Caki2 (cell line): ENCODE data around the gene CBFA2T3. TPM values are rescaled to one million over a fixed set of nuclear protein-coding genes. Genes with fewer than 3 reads are reported as not detected.
"Not testable (repeated sequence)": the region's sequence is repeated elsewhere in the genome, so short reads cannot be mapped to it uniquely, and the experiment has no call there.

Experiments
- DNase-seq: peaks from one replicate; pipeline ENCODE4 v3.0.0-alpha.2; 2015; ENCODE audit warnings: low read depth
- in situ Hi-C: cut with HindIII; loops from 2 replicates; pipeline ENCODE4 v1.10.0; 2016; ENCODE audit warnings: low sequenced_read_pairs, low pct_unique_long_range_greater_than_20kb, mixed read lengths
- total RNA-seq: library from RNA; depleted of rRNA; stranded (reverse); fragments of >200 nt; shearing (Covaris generic); gene quantifications from 2 replicates; pipeline ENCODE4 v1.2.3, GENCODE V29; 2014; ENCODE audit warnings: low replicate concordance

CBFA2T3 gene
- total RNA-seq, 1 experiment from 2014 or later, result 0.27 TPM

DNA sequence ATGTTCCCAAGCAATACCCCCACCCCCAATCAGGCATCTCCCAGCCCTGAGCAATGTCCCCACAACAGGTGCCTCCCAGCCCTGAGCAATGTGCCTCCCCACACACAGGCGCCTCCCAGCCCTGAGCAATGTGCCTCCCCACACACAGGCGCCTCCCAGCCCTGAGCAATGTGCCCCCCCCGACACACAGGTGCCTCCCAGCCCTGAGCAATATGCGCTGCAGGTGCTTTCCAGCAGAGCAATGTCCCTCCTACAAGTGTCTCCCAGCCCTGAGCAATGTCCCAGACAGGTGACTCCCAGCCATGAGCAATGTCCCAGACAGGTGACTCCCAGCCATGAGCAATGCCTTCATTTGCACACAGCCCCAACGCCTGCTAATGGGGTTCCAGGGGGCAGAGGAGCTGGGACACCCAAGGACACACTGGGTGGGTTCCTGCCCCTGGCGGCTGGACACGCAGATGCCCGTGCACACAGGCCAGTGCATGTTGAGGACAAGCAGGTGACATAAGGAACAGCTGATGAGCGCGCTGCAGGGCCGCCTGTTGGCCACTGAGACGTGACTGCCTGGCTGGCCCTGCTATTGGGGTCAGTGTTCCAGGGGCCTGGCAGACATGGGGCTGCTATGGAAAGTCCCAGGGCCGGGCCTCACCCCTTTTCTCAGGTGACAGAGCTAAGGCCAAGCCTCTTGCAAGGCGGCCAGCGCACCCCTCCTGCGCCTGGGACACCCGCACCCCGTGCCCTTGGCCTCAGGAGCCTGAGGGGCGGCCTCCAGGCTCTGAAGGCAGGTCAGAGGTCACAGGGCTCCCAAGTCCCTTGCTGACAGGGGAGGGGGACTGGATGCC lies 83.7 kb downstream of the CBFA2T3 start:
- in situ Hi-C loops, result no loop called here
- DNase-seq, result no peak

DNA sequence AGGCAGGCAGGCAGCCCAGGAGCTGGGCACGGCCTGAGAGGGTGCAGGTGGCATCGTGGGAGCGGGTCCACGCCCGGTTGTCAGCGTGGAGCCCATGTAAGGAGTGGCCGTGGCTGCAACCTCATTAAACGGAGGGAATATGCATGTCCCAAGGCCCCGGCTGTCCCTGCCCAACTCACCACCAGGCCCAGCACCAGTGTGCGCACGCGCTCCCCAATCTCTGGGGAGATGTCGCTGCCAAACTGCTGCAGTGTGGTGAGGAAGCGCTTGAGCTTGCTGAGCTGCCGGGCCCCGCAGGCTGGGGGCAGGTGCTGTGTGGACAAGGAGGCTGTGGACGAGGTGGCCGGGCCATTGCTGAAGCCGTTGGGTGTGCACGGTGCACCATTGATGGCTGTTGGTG lies 84.9 kb downstream of the CBFA2T3 start:
- in situ Hi-C loops, result no loop called here
- DNase-seq, result no peak

GRCh38 chr16:88891083-88891482 lies 85.9 kb downstream of the CBFA2T3 start:
- DNase-seq, result no peak
- in situ Hi-C loops, result no loop called here

- in situ Hi-C loops, DNase-seq: not testable (repeated sequence)
Observed at GRCh38 chr16:88889702-88890352, 87.2 kb downstream of the CBFA2T3 start.

DNA sequence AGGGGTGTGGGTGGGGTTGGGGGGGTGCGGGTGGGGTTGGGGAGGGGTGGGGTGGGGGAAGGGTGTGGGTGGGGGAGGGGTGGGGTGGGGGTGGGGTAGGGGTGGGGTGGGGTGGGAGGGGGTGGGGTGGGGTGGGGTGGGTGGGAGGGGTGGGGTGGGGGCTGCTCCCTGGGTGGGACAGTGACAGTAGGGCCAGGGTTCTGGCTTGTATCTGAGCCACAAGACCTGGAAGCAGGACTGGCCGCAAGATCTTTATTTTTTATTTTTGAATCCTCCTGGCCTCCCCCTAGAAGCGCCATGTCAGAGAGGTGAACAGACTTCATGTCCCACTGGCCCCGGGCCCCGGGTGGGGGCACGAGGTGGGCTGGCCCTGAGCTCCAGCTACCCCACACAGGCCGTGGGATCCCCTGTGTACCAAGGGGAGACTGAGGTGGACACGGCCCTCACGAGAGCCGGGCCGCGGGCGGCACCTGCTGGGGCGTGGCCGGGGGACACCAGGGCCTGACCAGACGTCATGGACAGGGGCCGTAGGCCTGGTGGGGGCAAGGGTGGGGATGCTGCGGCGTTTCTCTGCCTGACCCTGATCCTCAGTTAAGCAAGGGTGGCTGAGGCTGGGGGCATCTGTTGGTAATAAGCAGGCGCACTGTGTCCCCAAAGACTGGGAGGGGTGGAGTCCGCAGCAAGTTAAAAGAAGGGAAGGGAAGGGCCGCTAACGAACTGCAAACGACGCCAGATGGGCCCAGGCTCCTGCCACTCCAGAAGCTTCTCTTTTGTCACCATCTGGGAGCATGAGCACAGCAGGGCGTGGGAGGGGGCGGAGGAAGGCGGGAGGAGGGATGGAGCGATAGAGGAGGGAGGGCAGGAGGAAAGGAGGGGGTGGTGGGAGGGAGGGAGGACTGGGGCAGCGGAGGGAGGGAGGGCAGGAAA lies 88.3 kb downstream of the CBFA2T3 start:
- in situ Hi-C loops, result no loop called here

DNA sequence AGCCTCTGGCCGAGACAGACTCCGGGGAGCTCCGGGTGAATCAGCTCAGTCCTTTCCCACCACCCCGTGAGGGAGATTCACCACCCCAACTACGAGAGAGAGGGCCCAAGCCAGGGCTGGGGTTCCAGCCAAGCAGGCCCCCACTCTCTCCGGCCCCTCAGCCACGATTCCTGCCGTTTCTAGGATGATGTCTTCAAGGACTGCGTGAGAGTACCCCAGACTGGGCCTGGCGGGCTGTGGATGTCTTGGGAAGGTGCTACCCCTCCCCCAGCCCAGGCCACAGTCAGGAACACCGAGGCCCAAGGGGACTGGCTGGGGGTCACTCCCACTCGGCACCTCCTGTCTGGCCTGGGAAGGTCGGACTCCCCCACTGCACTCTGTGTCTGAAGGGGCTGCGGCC lies 89.0 kb downstream of the CBFA2T3 start:
- in situ Hi-C loops, result no loop called here
- DNase-seq, result no peak

More for the DNA sequence above, 88.3 kb downstream of the CBFA2T3 start:
- DNase-seq, result no peak

GRCh38 chr16:88886845-88887521 lies 90.0 kb downstream of the CBFA2T3 start:
- DNase-seq, result no peak
- in situ Hi-C loops, result no loop called here

DNA sequence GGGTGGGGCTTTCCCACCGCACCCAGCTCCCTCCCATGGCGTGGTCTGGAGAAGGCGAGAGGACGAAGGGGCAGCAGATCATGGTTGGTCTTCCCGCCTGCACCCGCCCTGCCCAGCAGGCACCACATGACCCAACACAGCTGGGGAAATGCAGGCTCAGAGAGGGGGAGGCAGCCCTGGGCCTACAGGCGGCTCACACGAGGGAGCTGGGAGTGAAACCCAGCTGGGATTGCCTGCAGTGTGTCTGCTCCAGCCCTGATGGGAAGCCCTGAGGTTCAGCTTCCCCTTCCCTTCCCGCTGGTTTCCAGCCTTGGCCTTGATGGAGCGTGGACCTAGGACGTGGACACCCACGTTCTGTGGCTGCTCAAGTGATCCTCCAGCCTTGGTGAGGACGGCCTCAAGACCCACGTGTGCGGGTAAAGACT lies 90.6 kb downstream of the CBFA2T3 start:
- in situ Hi-C loops, result no loop called here

GRCh38 chr16:88885693-88886280 lies 91.2 kb downstream of the CBFA2T3 start:
- no peak for DNase-seq
- in situ Hi-C loops, result no loop called here

More for the DNA sequence above, 90.6 kb downstream of the CBFA2T3 start:
- no peak for DNase-seq

DNA sequence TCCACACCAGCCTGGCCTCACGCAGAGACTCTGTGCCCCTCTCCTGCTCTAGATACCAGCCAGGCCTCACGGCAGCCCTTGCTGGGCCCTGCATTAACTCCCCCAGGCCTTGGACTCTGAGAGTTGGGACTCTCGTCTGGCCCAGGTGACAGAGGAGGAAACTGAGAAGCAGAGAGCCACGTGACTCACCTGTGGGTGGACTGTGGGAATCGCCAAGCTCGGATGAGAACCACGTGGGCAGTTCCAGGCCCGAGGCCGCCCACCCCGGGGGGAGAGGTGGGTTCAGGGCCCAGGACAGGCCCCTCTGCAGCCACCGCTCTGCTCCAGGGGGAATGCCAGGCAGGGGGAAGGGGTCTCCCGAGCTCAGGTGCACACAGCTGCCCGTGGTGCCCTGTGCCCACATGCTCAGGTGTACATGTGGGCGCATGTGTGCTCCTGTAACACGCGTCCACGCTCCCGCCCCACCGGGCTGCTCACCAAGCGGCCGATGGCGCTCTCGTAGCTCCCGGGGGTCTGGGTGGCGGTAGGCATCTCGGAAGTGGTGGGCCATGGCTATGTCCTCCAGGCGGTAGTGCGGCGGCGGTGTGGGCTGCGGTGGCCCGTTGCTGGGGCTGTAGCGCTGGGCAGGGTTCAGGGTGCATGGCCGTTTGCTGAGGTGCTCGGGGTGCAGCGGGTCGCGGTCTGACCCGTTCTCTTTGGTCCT lies 92.3 kb downstream of the CBFA2T3 start:
- no peak for DNase-seq
- in situ Hi-C loops, result no loop called here

GRCh38 chr16:88883946-88884345 lies 93.1 kb downstream of the CBFA2T3 start:
- DNase-seq, result no peak
- in situ Hi-C loops, result no loop called here

- peak; percentile 94 for DNase-seq
- in situ Hi-C loops, result no loop called here
Observed at GRCh38 chr16:88883117-88883895, 93.7 kb downstream of the CBFA2T3 start.

GRCh38 chr16:88882358-88883030 lies 94.5 kb downstream of the CBFA2T3 start:
- peak; percentile 85 for DNase-seq

GRCh38 chr16:88881675-88882357 lies 95.2 kb downstream of the CBFA2T3 start:
- DNase-seq, result no peak

More at GRCh38 chr16:88882358-88883030, 94.5 kb downstream of the CBFA2T3 start:
- in situ Hi-C loops, result no loop called here

DNA sequence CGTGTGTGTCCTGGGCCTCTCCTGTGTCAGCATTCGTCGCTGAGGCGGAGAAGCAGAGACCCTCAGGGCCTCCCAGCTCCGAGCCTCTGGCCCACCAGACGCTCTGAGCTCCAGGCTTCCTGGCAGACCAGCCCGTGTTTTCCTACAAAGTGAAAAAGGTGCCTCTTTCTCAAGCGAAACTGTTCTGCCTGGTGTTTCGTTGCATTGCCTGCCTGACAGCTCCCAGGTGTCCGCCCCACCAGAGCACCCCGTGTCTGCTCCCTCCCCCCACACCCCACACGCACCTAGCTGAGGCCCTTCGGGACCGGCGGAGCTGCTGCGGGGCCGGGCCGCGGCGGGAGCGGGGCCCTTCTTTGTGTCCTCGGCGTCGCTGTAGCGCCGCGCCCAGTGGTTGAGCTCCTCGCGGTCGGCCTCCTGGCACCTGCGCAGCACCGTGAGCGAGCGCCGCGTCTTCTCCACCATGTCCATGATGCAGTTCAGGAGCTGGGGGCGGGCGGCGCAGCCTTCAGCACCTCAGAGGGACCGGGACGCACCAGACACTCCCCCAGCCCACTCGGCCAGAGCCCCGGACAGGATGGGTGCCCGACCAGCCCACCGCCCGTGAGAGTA lies 95.9 kb downstream of the CBFA2T3 start:
- DNase-seq, result no peak
- in situ Hi-C loops, result no loop called here

More at GRCh38 chr16:88881675-88882357, 95.2 kb downstream of the CBFA2T3 start:
- in situ Hi-C loops, result no loop called here
